NCI-H526 (cell line): ENCODE results near the gene MCF2L2.

Experiments used
- DNase-seq, 2 experiments: peaks; one replicate each; lab custom pipeline; 2025; lab: John Stamatoyannopoulos, UW

The MCF2L2 gene

GRCh38 chr3:183369627-183370026 lies 58.8 kb downstream of the MCF2L2 start:
- no peak for DNase-seq

- DNase-seq: no peak
These were observed 59.3 kb downstream of the MCF2L2 start for GRCh38 chr3:183369117-183369516.

GRCh38 chr3:183360971-183361624 lies 67.3 kb downstream of the MCF2L2 start:
- no peak for DNase-seq

- no peak for DNase-seq
These were observed 69.4 kb downstream of the MCF2L2 start for GRCh38 chr3:183359036-183359435.

- no peak for DNase-seq
These were observed 70.8 kb downstream of the MCF2L2 start for GRCh38 chr3:183357564-183358079.

GRCh38 chr3:183356920-183357319 lies 71.5 kb downstream of the MCF2L2 start:
- no peak for DNase-seq

- DNase-seq: no peak
These were observed 73.5 kb downstream of the MCF2L2 start for GRCh38 chr3:183354874-183355273.

GRCh38 chr3:183354325-183354831 lies 74.0 kb downstream of the MCF2L2 start:
- no peak for DNase-seq

- DNase-seq: no peak
These were observed 75.0 kb downstream of the MCF2L2 start for GRCh38 chr3:183353421-183353820.

- no peak for DNase-seq
These were observed 78.3 kb downstream of the MCF2L2 start for GRCh38 chr3:183350164-183350563.

- DNase-seq: no peak
These were observed 78.8 kb downstream of the MCF2L2 start for GRCh38 chr3:183349421-183350157.

GRCh38 chr3:183342824-183343223 lies 85.6 kb downstream of the MCF2L2 start:
- DNase-seq: no peak

GRCh38 chr3:183341545-183342288 lies 86.7 kb downstream of the MCF2L2 start:
- no peak for DNase-seq

- no peak for DNase-seq
These were observed 88.2 kb downstream of the MCF2L2 start for GRCh38 chr3:183340222-183340621.

- DNase-seq: no peak
These were observed 88.8 kb downstream of the MCF2L2 start for GRCh38 chr3:183339461-183340086.

GRCh38 chr3:183338520-183338919 lies 89.9 kb downstream of the MCF2L2 start:
- no peak for DNase-seq

GRCh38 chr3:183332487-183332886 lies 95.9 kb downstream of the MCF2L2 start:
- DNase-seq: no peak

GRCh38 chr3:183331498-183331897 lies 96.9 kb downstream of the MCF2L2 start:
- no peak for DNase-seq

- DNase-seq: peak; percentile 63 to 76
These were observed 97.5 kb downstream of the MCF2L2 start for GRCh38 chr3:183330881-183331280.

- DNase-seq: no peak
These were observed 98.9 kb downstream of the MCF2L2 start for GRCh38 chr3:183329543-183329942.

GRCh38 chr3:183328823-183329222 lies 99.6 kb downstream of the MCF2L2 start:
- no peak for DNase-seq

GRCh38 chr3:183328164-183328563 lies 100.3 kb downstream of the MCF2L2 start:
- no peak for DNase-seq
